ACHN (cell line): ENCODE data around the gene BDKRB2.

Experiments used
- DNase-seq: peaks from one replicate; pipeline ENCODE4 v3.0.0-alpha.2; 2015
- in situ Hi-C: cut with HindIII; loops from 2 replicates; pipeline ENCODE4 v1.10.0; 2017; ENCODE audit warnings: low sequenced_read_pairs, low pct_ligation_motif_present, low pct_unique_long_range_greater_than_20kb

Gene BDKRB2

GRCh38 chr14:96173636-96174475 lies 30.8 kb upstream of the BDKRB2 start:
- no peak for DNase-seq
- in situ Hi-C loops, result no loop called here

- DNase-seq, result no peak
- in situ Hi-C loops, result no loop called here
These were observed 28.4 kb upstream of the BDKRB2 start for GRCh38 chr14:96176275-96176674.

- DNase-seq, result no peak
- in situ Hi-C loops, result no loop called here
These were observed 27.8 kb upstream of the BDKRB2 start for GRCh38 chr14:96176811-96177211.

GRCh38 chr14:96177766-96178375 lies 26.8 kb upstream of the BDKRB2 start:
- in situ Hi-C loops, result no loop called here
- no peak for DNase-seq

- no peak for DNase-seq
- in situ Hi-C loops, result no loop called here
These were observed 25.9 kb upstream of the BDKRB2 start for GRCh38 chr14:96178461-96179321.

GRCh38 chr14:96180043-96180874 lies 24.4 kb upstream of the BDKRB2 start:
- in situ Hi-C loops, result no loop called here
- no peak for DNase-seq

GRCh38 chr14:96181186-96182056 lies 23.2 kb upstream of the BDKRB2 start:
- no peak for DNase-seq
- in situ Hi-C loops, result no loop called here

- in situ Hi-C loops, result no loop called here
- no peak for DNase-seq
These were observed 22.1 kb upstream of the BDKRB2 start for GRCh38 chr14:96182546-96182945.

- no peak for DNase-seq
These were observed 19.9 kb upstream of the BDKRB2 start for GRCh38 chr14:96184737-96185136.

GRCh38 chr14:96187216-96188031 lies 17.2 kb upstream of the BDKRB2 start:
- DNase-seq, result no peak
- in situ Hi-C loops, result no loop called here

More at GRCh38 chr14:96184737-96185136, 19.9 kb upstream of the BDKRB2 start:
- in situ Hi-C loops, result no loop called here

- in situ Hi-C loops, result no loop called here
- no peak for DNase-seq
These were observed 15.3 kb upstream of the BDKRB2 start for GRCh38 chr14:96189281-96189711.

GRCh38 chr14:96191353-96191752 lies 13.3 kb upstream of the BDKRB2 start:
- in situ Hi-C loops, result no loop called here
- DNase-seq, result no peak

GRCh38 chr14:96191841-96192462 lies 12.7 kb upstream of the BDKRB2 start:
- in situ Hi-C loops, result no loop called here
- DNase-seq, result no peak

- DNase-seq, result no peak
These were observed 11.4 kb upstream of the BDKRB2 start for GRCh38 chr14:96192975-96193805.

GRCh38 chr14:96194262-96194656 lies 10.4 kb upstream of the BDKRB2 start:
- no peak for DNase-seq
- in situ Hi-C loops, result no loop called here

More at GRCh38 chr14:96192975-96193805, 11.4 kb upstream of the BDKRB2 start:
- in situ Hi-C loops, result no loop called here
